ENCODE results near the gene LCK.

LCK gene

DNA sequence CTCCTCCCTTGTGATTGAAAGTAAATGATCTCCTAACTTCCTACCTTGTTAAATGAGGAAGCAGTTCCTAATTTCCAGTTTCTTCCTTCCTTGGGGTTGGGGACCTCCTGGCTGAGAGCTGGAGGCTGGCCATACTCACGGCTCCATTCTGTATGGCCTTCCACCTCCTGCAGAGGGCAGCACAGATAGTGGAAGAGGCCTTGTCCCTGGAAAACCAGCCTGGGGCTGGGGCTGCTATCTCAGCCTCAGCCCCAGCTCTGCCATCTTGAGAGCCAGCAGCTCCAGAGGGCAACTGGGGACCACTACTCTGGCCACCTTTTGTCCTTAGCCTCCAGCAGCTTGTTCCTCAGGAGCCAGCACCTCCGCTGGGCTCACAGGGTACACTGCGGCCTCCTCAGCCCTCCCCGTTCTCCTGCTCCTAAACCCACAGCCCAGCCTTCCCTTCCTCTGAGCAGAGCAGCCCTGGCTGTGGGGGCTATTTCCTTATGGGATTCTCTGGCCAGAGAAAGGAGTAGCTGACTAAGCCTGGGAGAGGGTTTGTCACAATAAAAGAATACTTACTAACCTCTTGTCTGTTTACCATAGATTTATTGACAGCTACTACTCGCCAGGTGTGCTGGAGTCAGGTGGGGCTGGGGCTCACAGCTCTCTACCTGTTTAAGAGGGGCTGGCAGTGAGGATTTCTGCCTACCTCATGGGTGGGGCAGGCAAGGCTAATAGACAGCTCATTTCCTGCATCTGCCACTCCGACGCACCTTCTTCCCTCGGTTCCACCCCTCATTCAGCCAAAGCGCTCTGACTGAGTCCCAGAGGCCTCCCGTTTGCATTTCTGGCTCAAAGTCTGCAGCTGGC, 35.2 kb upstream of the LCK start:
- H2AK5ac ChIP-seq (ENCODE audit: low read length) = no peak overlapping the region
- H2BK5ac ChIP-seq (ENCODE audit: low read length) = no peak overlapping the region
- H2BK120ac ChIP-seq (ENCODE audit: low read depth, low read length) = no peak overlapping the region
- no peak overlapping the region for H3K4me3 ChIP-seq (ENCODE audit: low read length)
- no peak overlapping the region for H3K4me2 ChIP-seq (ENCODE audit: low read length)
- peak; percentile 87 for DNase-seq
- no peak overlapping the region for H3K56ac ChIP-seq (ENCODE audit: low read length)
- no peaks in the 10 kb centered on the region for H3K4me1 ChIP-seq (ENCODE audit: control insufficient read depth, low read depth, low read length)
- H3K4ac ChIP-seq (ENCODE audit: low read depth, low read length) = no peak overlapping the region
- H3K27ac ChIP-seq (ENCODE audit: low read depth, low read length) = no peak overlapping the region
- H3K27me3 ChIP-seq (ENCODE audit: insufficient read depth, low read length, poor library complexity) = no peaks in the 10 kb centered on the region
- H3K23ac ChIP-seq (ENCODE audit: low read length) = no peak overlapping the region
- no peaks in the 10 kb centered on the region for H3K79me1 ChIP-seq (ENCODE audit: low read length)
- H2BK15ac ChIP-seq (replicated peaks; ENCODE audit: low read depth) = no peak overlapping the region
- H4K5ac ChIP-seq (ENCODE audit: low read length) = no peak overlapping the region
- H3K79me2 ChIP-seq (ENCODE audit: control insufficient read depth, insufficient read depth, low read length) = no peaks in the 10 kb centered on the region
- WGBS (ENCODE audit: extremely low coverage, insufficient coverage, low lambda C conversion rate) = no CpG with 5 or more reads among the region's 10 CpGs
- H4K8ac ChIP-seq (ENCODE audit: low read depth, low read length) = no peak overlapping the region
- peaks cover 4% of the 10 kb centered on the region for H3K36me3 ChIP-seq (ENCODE audit: control insufficient read depth, insufficient read depth, low read length)
- H3K9ac ChIP-seq (ENCODE audit: low read length) = no peak overlapping the region
- no peak overlapping the region for H3K18ac ChIP-seq (ENCODE audit: low read length)

GRCh38 chr1:32216566-32216965, 34.5 kb upstream of the LCK start:
- H3K23ac ChIP-seq (ENCODE audit: low read length) = no peak overlapping the region
- no peak overlapping the region for H3K4ac ChIP-seq (ENCODE audit: low read depth, low read length)
- H3K36me3 ChIP-seq (ENCODE audit: control insufficient read depth, insufficient read depth, low read length) = peaks cover 4% of the 10 kb centered on the region
- H3K4me2 ChIP-seq (ENCODE audit: low read length) = no peak overlapping the region
- H3K4me3 ChIP-seq (ENCODE audit: low read length) = no peak overlapping the region
- H4K8ac ChIP-seq (ENCODE audit: low read depth, low read length) = no peak overlapping the region
- H3K18ac ChIP-seq (ENCODE audit: low read length) = no peak overlapping the region
- no peak overlapping the region for H2BK120ac ChIP-seq (ENCODE audit: low read depth, low read length)
- H3K4me1 ChIP-seq (ENCODE audit: control insufficient read depth, low read depth, low read length) = peaks cover 5% of the 10 kb centered on the region
- no peak overlapping the region for H3K56ac ChIP-seq (ENCODE audit: low read length)
- peaks cover 4% of the 10 kb centered on the region for H3K79me1 ChIP-seq (ENCODE audit: low read length)
- H3K9ac ChIP-seq (ENCODE audit: low read length) = no peak overlapping the region
- DNase-seq = no peak
- H3K79me2 ChIP-seq (ENCODE audit: control insufficient read depth, insufficient read depth, low read length) = no peaks in the 10 kb centered on the region
- no peak overlapping the region for H3K27ac ChIP-seq (ENCODE audit: low read depth, low read length)
- no peak overlapping the region for H2BK15ac ChIP-seq (replicated peaks; ENCODE audit: low read depth)
- no peak overlapping the region for H2BK5ac ChIP-seq (ENCODE audit: low read length)
- no peak overlapping the region for H4K5ac ChIP-seq (ENCODE audit: low read length)
- no peak overlapping the region for H2AK5ac ChIP-seq (ENCODE audit: low read length)
- no CpG with 5 or more reads among the region's 5 CpGs for WGBS (ENCODE audit: extremely low coverage, insufficient coverage, low lambda C conversion rate)
- no peaks in the 10 kb centered on the region for H3K27me3 ChIP-seq (ENCODE audit: insufficient read depth, low read length, poor library complexity)

DNA sequence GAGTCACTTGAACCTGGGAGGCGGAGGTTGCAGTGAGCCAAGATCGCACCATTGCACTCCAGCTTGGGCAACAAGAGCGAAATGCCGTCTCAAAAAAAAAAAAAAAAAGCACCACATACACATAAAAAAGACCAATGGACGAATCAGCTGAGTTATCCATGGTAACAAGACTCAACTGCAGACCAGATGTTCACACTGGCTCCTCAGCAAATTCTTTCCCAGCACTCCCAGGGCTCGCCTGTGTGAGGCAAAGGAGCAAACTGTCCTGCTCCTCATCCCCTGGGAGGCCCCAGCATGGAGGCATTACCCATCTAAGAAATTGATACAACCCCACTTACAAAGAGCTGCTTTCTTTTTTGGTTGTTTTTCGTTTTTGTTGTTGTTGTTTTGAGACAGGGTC, 32.0 kb upstream of the LCK start:
- Histone ChIP-seq H3K79me1 (ENCODE audit: low read length) (peaks cover 14% of the 10 kb centered on the region), H3K27me3 (ENCODE audit: insufficient read depth, low read length, poor library complexity) (no peaks in the 10 kb centered on the region), H2BK5ac (ENCODE audit: low read length) (no peak overlapping the region), H3K79me2 (ENCODE audit: control insufficient read depth, insufficient read depth, low read length) (peaks cover 14% of the 10 kb centered on the region), H2BK120ac (ENCODE audit: low read depth, low read length) (no peak overlapping the region), H3K4me3 (ENCODE audit: low read length) (no peak overlapping the region), H3K56ac (ENCODE audit: low read length) (no peak overlapping the region), H3K4me2 (ENCODE audit: low read length) (no peak overlapping the region), H3K18ac (ENCODE audit: low read length) (no peak overlapping the region), H4K5ac (ENCODE audit: low read length) (no peak overlapping the region), H3K9ac (ENCODE audit: low read length) (no peak overlapping the region), H3K36me3 (ENCODE audit: control insufficient read depth, insufficient read depth, low read length) (peaks cover 5% of the 10 kb centered on the region), H3K23ac (ENCODE audit: low read length) (no peak overlapping the region), H3K4me1 (ENCODE audit: control insufficient read depth, low read depth, low read length) (peaks cover 5% of the 10 kb centered on the region), H3K4ac (ENCODE audit: low read depth, low read length) (no peak overlapping the region), H2AK5ac (ENCODE audit: low read length) (no peak overlapping the region), H3K27ac (ENCODE audit: low read depth, low read length) (no peak overlapping the region), H2BK15ac (replicated peaks; ENCODE audit: low read depth) (no peak overlapping the region), H4K8ac (ENCODE audit: low read depth, low read length) (no peak overlapping the region)
- WGBS (ENCODE audit: extremely low coverage, insufficient coverage, low lambda C conversion rate) = no CpG with 5 or more reads among the region's 7 CpGs
- no peak for DNase-seq

DNA sequence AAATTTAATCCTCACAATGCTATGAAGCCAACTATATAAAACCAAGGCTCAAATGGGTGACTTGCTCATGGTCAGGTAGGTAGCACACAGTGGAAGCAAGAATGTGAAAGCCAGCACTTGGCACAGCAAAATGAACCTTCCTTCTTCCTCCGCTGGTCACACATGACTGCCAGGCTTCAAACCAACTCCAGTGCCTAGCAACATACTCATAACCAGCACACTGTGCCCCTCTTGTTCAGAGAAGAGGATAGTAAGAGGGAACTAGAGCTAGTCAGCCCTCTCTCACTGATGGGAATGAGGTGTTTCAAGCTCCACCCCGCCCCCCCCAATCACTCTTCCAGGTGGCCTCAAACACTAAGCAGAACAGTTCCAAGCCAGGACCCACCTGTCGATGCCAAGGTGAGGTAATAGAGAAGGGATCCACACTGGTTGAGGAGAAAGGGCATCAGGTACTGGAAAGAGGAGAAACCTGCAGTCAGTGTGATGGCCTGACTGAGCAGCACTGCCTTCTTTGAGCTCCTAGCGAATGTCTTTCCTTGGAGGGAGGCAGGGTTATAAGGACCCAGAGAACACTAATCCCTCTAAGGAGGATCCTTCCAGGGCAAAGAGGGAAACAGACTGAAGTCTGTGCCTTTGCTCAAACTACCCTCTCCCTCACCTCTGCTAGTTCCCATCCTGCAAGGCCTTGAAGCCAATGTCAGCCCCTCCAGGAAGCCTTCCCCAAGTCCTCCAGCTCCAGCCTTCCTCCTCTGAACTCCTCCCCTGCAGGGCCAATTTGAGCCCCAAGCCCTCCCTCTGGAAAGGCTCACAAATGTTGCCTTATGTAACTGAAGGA, 30.1 kb upstream of the LCK start:
- H3K18ac ChIP-seq (ENCODE audit: low read length) = no peak overlapping the region
- no peak overlapping the region for H2BK120ac ChIP-seq (ENCODE audit: low read depth, low read length)
- H3K79me1 ChIP-seq (ENCODE audit: low read length) = peaks cover 17% of the 10 kb centered on the region
- H3K36me3 ChIP-seq (ENCODE audit: control insufficient read depth, insufficient read depth, low read length) = peaks cover 8% of the 10 kb centered on the region
- WGBS (ENCODE audit: extremely low coverage, insufficient coverage, low lambda C conversion rate) = no CpG with 5 or more reads among the region's 4 CpGs
- H3K4ac ChIP-seq (ENCODE audit: low read depth, low read length) = no peak overlapping the region
- H3K27ac ChIP-seq (ENCODE audit: low read depth, low read length) = no peak overlapping the region
- H3K23ac ChIP-seq (ENCODE audit: low read length) = peak overlapping the region; percentile 17
- no peak overlapping the region for H4K8ac ChIP-seq (ENCODE audit: low read depth, low read length)
- H3K27me3 ChIP-seq (ENCODE audit: insufficient read depth, low read length, poor library complexity) = no peaks in the 10 kb centered on the region
- H3K56ac ChIP-seq (ENCODE audit: low read length) = peak overlapping the region; percentile 94
- H3K4me3 ChIP-seq (ENCODE audit: low read length) = peak overlapping the region; percentile 83
- peaks cover 16% of the 10 kb centered on the region for H3K79me2 ChIP-seq (ENCODE audit: control insufficient read depth, insufficient read depth, low read length)
- H4K5ac ChIP-seq (ENCODE audit: low read length) = no peak overlapping the region
- H2AK5ac ChIP-seq (ENCODE audit: low read length) = peak overlapping the region; percentile 25
- DNase-seq = no peak
- peak overlapping the region; percentile 69 for H3K4me2 ChIP-seq (ENCODE audit: low read length)
- H2BK5ac ChIP-seq (ENCODE audit: low read length) = peak overlapping the region; percentile 11
- H2BK15ac ChIP-seq (replicated peaks; ENCODE audit: low read depth) = no peak overlapping the region
- H3K9ac ChIP-seq (ENCODE audit: low read length) = peak overlapping the region; percentile 85
- H3K4me1 ChIP-seq (ENCODE audit: control insufficient read depth, low read depth, low read length) = peaks cover 5% of the 10 kb centered on the region

GRCh38 chr1:32221581-32221979, 29.5 kb upstream of the LCK start:
- H3K9ac ChIP-seq (ENCODE audit: low read length) = peak overlapping the region; percentile 85
- no peak overlapping the region for H3K4ac ChIP-seq (ENCODE audit: low read depth, low read length)
- H3K27ac ChIP-seq (ENCODE audit: low read depth, low read length) = peak overlapping the region; percentile 7
- peak overlapping the region; percentile 33 for H3K18ac ChIP-seq (ENCODE audit: low read length)
- peak overlapping the region; percentile 83 for H3K4me3 ChIP-seq (ENCODE audit: low read length)
- peaks cover 5% of the 10 kb centered on the region for H3K4me1 ChIP-seq (ENCODE audit: control insufficient read depth, low read depth, low read length)
- no CpG with 5 or more reads among the region's 13 CpGs for WGBS (ENCODE audit: extremely low coverage, insufficient coverage, low lambda C conversion rate)
- H2BK120ac ChIP-seq (ENCODE audit: low read depth, low read length) = no peak overlapping the region
- H3K4me2 ChIP-seq (ENCODE audit: low read length) = peak overlapping the region; percentile 69
- no peak overlapping the region for H4K8ac ChIP-seq (ENCODE audit: low read depth, low read length)
- no peak overlapping the region for H4K5ac ChIP-seq (ENCODE audit: low read length)
- H3K79me1 ChIP-seq (ENCODE audit: low read length) = peaks cover 17% of the 10 kb centered on the region
- peaks cover 16% of the 10 kb centered on the region for H3K79me2 ChIP-seq (ENCODE audit: control insufficient read depth, insufficient read depth, low read length)
- peak overlapping the region; percentile 94 for H3K56ac ChIP-seq (ENCODE audit: low read length)
- DNase-seq = no peak
- no peaks in the 10 kb centered on the region for H3K27me3 ChIP-seq (ENCODE audit: insufficient read depth, low read length, poor library complexity)
- no peak overlapping the region for H3K23ac ChIP-seq (ENCODE audit: low read length)
- H2AK5ac ChIP-seq (ENCODE audit: low read length) = no peak overlapping the region
- H3K36me3 ChIP-seq (ENCODE audit: control insufficient read depth, insufficient read depth, low read length) = peaks cover 9% of the 10 kb centered on the region
- no peak overlapping the region for H2BK5ac ChIP-seq (ENCODE audit: low read length)
- no peak overlapping the region for H2BK15ac ChIP-seq (replicated peaks; ENCODE audit: low read depth)

All from mesendoderm (in vitro differentiated cells).